ENCODE data around the gene C12orf42.

DNA sequence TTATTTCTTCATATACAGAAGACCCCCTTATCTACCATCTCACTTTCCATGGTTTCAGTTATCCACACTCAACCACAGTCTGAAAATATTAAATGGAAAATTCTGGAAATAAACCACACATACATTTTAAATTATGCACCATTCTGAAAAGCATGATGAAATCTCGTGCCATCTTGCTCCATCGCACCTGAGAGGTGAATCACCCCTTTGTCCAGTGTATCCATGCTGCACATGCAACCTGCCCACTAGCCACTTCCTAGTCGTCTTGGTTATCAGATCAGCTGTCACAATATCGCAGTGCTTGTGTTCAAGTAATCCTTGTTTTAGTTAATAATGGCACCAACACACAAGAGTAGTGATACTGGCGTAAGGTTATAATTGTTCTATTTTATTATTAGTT is 145.7 kb downstream of the C12orf42 start:
- TF ChIP-seq, protein P1, sequence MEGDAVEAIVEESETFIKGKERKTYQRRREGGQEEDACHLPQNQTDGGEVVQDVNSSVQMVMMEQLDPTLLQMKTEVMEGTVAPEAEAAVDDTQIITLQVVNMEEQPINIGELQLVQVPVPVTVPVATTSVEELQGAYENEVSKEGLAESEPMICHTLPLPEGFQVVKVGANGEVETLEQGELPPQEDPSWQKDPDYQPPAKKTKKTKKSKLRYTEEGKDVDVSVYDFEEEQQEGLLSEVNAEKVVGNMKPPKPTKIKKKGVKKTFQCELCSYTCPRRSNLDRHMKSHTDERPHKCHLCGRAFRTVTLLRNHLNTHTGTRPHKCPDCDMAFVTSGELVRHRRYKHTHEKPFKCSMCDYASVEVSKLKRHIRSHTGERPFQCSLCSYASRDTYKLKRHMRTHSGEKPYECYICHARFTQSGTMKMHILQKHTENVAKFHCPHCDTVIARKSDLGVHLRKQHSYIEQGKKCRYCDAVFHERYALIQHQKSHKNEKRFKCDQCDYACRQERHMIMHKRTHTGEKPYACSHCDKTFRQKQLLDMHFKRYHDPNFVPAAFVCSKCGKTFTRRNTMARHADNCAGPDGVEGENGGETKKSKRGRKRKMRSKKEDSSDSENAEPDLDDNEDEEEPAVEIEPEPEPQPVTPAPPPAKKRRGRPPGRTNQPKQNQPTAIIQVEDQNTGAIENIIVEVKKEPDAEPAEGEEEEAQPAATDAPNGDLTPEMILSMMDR (IDR thresholded peaks at IDR 0.05; ENCODE audit: insufficient read depth, low read length, poor library complexity, severe bottlenecking): no peak
- TF ChIP-seq EZH2phosphoT487 (conservative IDR thresholded peaks at IDR 0.05; ENCODE audit: low read length): no peak
